ENCODE results near the gene RUNX2. TPM values are rescaled to one million over a fixed set of nuclear protein-coding genes. Genes with fewer than 3 reads are reported as not detected.

Gene RUNX2
- total and polyA plus RNA-seq, 2 of the 8 experiments (the other 6 are each of a cell fraction or from before 2014, with no cell fraction given) = 0.26 to 1.2 TPM

DNA sequence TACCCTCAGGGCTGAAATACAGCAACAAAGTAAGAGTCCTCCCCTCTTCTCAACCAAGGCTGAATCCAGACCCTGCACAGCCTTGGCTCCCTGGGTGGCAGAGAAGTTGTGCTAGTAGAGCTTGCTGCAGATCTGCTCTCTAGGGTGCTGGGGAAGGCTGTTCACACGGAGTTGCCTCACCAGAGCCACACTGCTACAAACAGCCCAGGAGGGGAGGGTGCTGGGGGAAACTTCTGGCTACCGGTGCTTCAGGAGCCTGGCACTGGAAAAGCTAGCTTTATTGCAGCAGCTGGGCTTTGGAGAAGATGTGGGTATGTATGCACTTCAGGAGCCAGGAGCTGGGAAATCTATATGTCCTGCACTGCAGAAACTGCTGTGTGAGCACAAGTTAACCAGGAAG is 87.2 kb downstream of the RUNX2 start:
- Histone ChIP-seq H2BK15ac (ENCODE audit: low read length) (no peak overlapping the region), H3K4me1 (replicated peaks in 1 of 4; ENCODE audit: control insufficient read depth in 3 of 4, insufficient read depth in 4 of 4, low read length in 3 of 4) (peaks cover 0 to 7% (median 4%) of the 10 kb centered on the region in 4 experiments; a peak in 6 of 7 replicates), H3K9me3 (ENCODE audit: insufficient read depth in 2 of 2, low read depth in 1 of 2, low read length in 1 of 2) (no peaks in the 10 kb centered on the region), H3K79me2 (ENCODE audit: control insufficient read depth in 1 of 2, insufficient read depth in 2 of 2, low read length in 2 of 2) (no peaks in the 10 kb centered on the region), H3K56ac (replicated peaks; ENCODE audit: insufficient read length, low read depth, low read length) (no peak overlapping the region), H3K27ac (ENCODE audit: low read depth, low read length) (no peak overlapping the region), H2BK12ac (ENCODE audit: low read depth, low read length) (no peak overlapping the region), H4K20me1 (replicated peaks in 1 of 2; ENCODE audit: control insufficient read depth in 1 of 2, insufficient read depth in 2 of 2, low read length in 2 of 2) (no peaks in the 10 kb centered on the region), H3K23me2 (ENCODE audit: low read depth, low read length) (peaks cover 3% of the 10 kb centered on the region; the same call in 1 of the 2 replicates), H2AK5ac (ENCODE audit: low read depth, low read length) (no peak overlapping the region), H4K91ac (replicated peaks; ENCODE audit: insufficient read length, low read length) (no peak overlapping the region), H2BK20ac (ENCODE audit: low read length) (no peak overlapping the region), H2BK5ac (ENCODE audit: low read depth, low read length) (no peak overlapping the region), H3K27me3 (replicated peaks in 1 of 4; ENCODE audit: control insufficient read depth in 3 of 4, extremely low read depth in 1 of 4, insufficient read depth in 3 of 4, low read length in 3 of 4) (peaks cover 15 to 26% (median 22%) of the 10 kb centered on the region in 4 experiments), H3K23ac (ENCODE audit: insufficient read length) (no peak overlapping the region), H4K5ac (ENCODE audit: insufficient read length, low read depth, low read length) (no peak overlapping the region), H4K8ac (ENCODE audit: extremely low read depth, insufficient read depth, low read length) (no peak overlapping the region), H3K36me3 (ENCODE audit: control insufficient read depth in 2 of 4, insufficient read depth in 4 of 4, low read length in 3 of 4) (no peaks in the 10 kb centered on the region), H2BK120ac (replicated peaks; ENCODE audit: low read depth, low read length) (no peak overlapping the region), H2AFZ (ENCODE audit: low read length) (no peak overlapping the region), H3K14ac (ENCODE audit: insufficient read length) (no peak overlapping the region), H3K9ac (replicated peaks in 1 of 4; ENCODE audit: extremely low read depth in 1 of 4, low read depth in 3 of 4, low read length in 3 of 4) (no peak overlapping the region), H3K4me2 (ENCODE audit: insufficient read depth in 1 of 2, low read depth in 2 of 2, low read length in 2 of 2) (no peak overlapping the region), H3K4ac (replicated peaks; ENCODE audit: insufficient read length, low read depth, low read length) (no peak overlapping the region), H3K79me1 (ENCODE audit: low read depth, low read length) (no peaks in the 10 kb centered on the region), H3K18ac (ENCODE audit: extremely low read depth, low read length) (no peak overlapping the region), H3K4me3 (ENCODE audit: extremely low read depth in 1 of 4, insufficient read depth in 2 of 4, low read depth in 3 of 4, low read length in 4 of 4) (no peak overlapping the region)
- DNase-seq (ENCODE audit: low read depth in 1 of 2, low spot score in 2 of 2) (no peak), FAIRE-seq (no peak)
- POLR2A ChIA-PET (ENCODE audit: partially characterized antibody) = no interaction called here
- TF ChIP-seq HDAC2 (IDR thresholded peaks at IDR 0.05; ENCODE audit: borderline replicate concordance in 1 of 2, low read depth in 2 of 2, low read length in 2 of 2) (no peak), RFX5 (IDR thresholded peaks at IDR 0.05; ENCODE audit: borderline replicate concordance, low read depth, low read length) (no peak), ASH2L (IDR thresholded peaks at IDR 0.05; ENCODE audit: low read length) (no peak), KDM4A (IDR thresholded peaks at IDR 0.05; ENCODE audit: low read depth, low read length, severe bottlenecking) (no peak), GTF2F1 (IDR thresholded peaks at IDR 0.05; ENCODE audit: borderline replicate concordance, low read depth, low read length) (no peak), BACH1 (IDR thresholded peaks at IDR 0.05; ENCODE audit: low read length) (no peak), YY1 (IDR thresholded peaks at IDR 0.05; ENCODE audit: low read depth, low read length) (no peak), EGR1 (IDR thresholded peaks at IDR 0.05; ENCODE audit: borderline replicate concordance, low read depth, low read length) (no peak), TAF7 (optimal IDR thresholded peaks at IDR 0.05; ENCODE audit: borderline replicate concordance, low read depth, low read length) (no peak)
- CTCF ChIA-PET (ENCODE audit: partially characterized antibody) = interaction anchor here (1.0 to 1.6 kb wide), 2 partner anchors 105 to 162 kb away, joined by 3 to 4 read pairs; no protein-coding TSS in a partner anchor
- WGBS, 2 experiments (ENCODE audit: extremely low coverage in 1 of 2, insufficient coverage in 1 of 2, insufficient read length in 1 of 2, insufficient replicate concordance in 2 of 2, low coverage in 1 of 2, low lambda C conversion rate in 2 of 2, missing lambda C conversion rate in 1 of 2) = 56% methylated on average over 2 of the region's 2 CpGs; no CpG with 5 or more reads in 1 of the 2 experiments

All from H1 (cell line).